DND-41 (cell line): Measurements from ENCODE around the gene KRTAP17-1.

Experiments
- CTCF ChIP-seq: IDR thresholded peaks from 2 replicates; pipeline ENCODE4 v1.5.1; 2012; ENCODE audit warnings: borderline replicate concordance, low read length, moderate library complexity, mild to moderate bottlenecking; ENCODE audit not compliant: poor library complexity, severe bottlenecking; ENCODE audit errors: extremely low read depth
- EZH2 ChIP-seq: IDR thresholded peaks from 3 replicates; pipeline ENCODE4 v1.6.1; 2012; ENCODE audit warnings: borderline replicate concordance, low read depth, mild to moderate bottlenecking, moderate library complexity, low read length, inconsistent platforms; ENCODE audit not compliant: severe bottlenecking

DNA sequence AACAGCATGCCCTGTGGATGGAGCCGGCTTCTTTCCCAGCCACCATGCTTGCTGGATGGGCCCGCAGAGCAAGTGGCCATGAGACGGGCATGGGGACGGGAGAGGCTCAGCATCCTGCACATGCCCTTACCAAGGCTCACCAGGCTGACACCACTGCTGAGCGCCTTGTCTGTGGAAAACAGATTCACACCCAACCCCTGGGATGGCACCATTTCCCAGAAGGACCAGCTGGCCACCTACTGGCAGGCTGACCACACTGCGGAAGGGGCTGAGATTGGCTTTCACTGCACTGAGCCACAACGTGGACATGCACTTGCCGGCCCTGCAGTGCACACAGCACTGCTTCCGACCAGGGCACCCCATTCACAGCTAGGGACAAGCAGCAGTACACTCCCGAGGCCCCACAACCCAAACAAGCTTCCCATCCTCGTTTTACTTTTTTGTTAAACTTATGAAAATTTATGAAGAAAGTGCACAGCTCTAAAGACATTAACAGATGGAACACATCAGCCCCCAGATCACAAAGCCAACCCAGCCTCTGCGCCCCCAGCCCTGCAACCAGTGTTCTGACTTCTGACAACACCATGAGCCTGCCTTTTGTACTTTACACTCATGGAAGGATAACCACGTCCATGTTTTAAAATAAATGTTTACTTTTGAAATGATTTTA is 13.9 kb upstream of the KRTAP17-1 start:
- peak; percentile 76 for TF ChIP-seq CTCF
- TF ChIP-seq EZH2 = no peak
